SW480 (cell line): ENCODE measurements around the gene AOPEP.

Experiments used
- DNase-seq: peaks from one replicate; pipeline ENCODE4 v3.0.0-alpha.2; 2016; ENCODE audit warnings: low spot score

AOPEP gene, protein sequence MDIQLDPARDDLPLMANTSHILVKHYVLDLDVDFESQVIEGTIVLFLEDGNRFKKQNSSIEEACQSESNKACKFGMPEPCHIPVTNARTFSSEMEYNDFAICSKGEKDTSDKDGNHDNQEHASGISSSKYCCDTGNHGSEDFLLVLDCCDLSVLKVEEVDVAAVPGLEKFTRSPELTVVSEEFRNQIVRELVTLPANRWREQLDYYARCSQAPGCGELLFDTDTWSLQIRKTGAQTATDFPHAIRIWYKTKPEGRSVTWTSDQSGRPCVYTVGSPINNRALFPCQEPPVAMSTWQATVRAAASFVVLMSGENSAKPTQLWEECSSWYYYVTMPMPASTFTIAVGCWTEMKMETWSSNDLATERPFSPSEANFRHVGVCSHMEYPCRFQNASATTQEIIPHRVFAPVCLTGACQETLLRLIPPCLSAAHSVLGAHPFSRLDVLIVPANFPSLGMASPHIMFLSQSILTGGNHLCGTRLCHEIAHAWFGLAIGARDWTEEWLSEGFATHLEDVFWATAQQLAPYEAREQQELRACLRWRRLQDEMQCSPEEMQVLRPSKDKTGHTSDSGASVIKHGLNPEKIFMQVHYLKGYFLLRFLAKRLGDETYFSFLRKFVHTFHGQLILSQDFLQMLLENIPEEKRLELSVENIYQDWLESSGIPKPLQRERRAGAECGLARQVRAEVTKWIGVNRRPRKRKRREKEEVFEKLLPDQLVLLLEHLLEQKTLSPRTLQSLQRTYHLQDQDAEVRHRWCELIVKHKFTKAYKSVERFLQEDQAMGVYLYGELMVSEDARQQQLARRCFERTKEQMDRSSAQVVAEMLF

DNA sequence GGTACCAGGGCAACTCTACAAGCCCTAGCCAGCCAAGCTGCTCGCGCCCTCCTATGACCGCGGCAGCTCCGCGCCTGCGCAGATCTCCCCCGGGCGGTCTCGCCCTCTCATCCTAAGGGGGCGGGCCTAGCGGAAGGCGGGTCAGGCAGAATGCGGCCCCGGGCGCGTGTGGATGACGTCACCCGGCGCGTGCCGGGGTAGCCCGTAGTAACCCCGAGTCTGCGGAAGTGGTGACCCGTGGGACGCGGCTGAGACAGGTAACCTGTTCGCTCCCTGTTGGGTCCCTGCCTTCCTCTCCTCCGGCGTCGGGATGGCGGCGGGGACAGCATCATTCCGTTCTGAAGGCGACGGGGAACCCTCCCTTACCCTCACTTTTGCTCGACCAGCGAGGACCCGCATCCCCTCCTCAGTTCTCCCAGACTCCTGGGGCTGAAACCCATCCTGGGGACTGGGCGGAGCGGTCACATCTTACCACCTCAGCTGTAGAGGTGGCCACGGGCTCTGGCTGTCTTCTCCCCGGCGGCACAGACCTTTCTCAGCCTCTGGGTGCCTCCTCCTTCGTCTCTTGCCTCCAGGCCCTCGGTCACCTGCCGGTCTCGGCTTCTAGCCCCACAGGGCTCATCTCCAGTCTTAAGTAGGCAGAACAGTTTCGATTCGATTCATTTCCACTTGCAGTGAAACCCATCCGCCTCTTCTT, at the start of gene AOPEP:
TSS of gene AOPEP (plus strand) at position 205 of the 697 bp plus-strand sequence. CDS start 33,085 bp downstream, outside the sequence.
- DNase-seq: peak; percentile 96

DNA sequence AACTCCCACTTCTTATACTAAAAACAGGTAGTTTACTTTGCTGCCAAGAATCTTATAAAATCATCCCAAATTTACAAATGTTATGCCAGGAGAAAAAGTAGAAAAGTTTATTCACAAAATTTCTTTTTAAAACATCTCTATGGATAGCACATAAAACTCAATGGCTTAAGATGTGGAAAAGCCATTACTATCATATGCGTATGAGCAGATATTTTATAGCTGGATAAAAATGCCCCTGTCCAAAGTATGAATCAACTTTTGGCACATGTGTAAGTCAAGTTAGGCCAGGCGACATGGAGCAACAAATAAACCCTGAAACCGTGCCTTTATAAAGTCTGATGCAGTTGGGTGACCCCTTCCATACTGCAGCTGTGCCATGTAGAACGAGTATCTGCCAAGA, 48.6 kb upstream of the AOPEP start:
- DNase-seq: no peak

DNA sequence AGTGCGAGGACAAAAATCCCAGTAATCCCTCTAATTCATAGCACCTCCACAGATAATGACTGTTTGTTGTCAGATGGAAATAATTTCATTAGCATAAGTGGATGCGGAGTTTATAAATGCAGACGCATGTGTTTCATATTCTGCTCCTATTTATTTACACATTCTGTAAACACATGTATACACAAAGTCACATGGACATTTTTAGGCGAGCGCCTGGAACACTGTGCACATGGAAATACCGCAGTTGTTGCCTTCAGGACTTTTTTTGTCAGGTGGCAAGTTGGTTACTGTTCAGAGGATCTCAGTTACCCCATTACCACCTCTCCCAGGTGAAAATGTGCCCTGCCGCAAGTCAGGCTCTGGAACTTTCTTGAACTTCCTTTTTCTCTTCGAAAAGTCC, 46.9 kb upstream of the AOPEP start:
- no peak for DNase-seq

DNA sequence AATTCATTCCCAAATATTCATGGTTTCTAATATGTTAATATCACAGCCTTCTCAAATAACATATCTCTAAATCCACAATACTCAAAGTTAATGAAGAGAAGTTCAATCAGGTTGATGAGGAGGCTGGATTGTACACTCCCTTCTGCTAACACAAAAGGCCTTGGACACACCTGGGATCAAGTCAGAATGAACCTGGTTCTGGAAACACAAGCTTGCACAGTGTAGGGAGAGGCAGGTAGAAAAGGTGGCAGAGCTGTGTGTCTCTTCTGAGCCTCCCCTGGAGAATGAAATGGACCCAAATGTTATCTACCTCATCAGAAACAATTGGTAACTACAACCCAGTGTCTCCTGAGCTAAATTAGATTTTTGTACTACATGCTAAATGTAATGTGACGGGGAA, 46.5 kb upstream of the AOPEP start:
- no peak for DNase-seq

DNA sequence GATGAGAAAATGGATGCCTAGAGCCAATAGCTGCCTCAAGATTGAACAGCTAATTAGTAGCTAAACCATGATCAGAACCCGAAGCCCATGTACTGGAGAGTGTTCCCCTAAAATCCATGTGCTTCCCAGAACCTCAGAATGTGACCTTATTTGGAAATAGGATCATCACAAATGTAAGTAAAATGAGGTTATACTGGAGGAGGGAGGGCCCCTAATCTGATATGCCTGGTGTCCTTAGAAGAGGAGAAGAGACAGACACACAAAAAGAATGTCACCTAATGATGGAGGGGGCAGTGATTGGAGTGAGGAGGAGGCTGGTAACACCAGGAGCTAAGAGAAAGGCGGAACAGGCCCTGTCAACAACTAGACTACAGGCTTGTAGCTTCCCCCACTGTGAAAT, 45.9 kb upstream of the AOPEP start:
- no peak for DNase-seq

GRCh38 chr9:94681508-94681907, 45.0 kb upstream of the AOPEP start:
- DNase-seq: peak; percentile 70

- no peak for DNase-seq
Observed at GRCh38 chr9:94685359-94685758, 41.1 kb upstream of the AOPEP start.

GRCh38 chr9:94687451-94687850, 39.0 kb upstream of the AOPEP start:
- DNase-seq: no peak

GRCh38 chr9:94690344-94690743, 36.2 kb upstream of the AOPEP start:
- no peak for DNase-seq

GRCh38 chr9:94692601-94693000, 33.9 kb upstream of the AOPEP start:
- peak; percentile 83 for DNase-seq

DNA sequence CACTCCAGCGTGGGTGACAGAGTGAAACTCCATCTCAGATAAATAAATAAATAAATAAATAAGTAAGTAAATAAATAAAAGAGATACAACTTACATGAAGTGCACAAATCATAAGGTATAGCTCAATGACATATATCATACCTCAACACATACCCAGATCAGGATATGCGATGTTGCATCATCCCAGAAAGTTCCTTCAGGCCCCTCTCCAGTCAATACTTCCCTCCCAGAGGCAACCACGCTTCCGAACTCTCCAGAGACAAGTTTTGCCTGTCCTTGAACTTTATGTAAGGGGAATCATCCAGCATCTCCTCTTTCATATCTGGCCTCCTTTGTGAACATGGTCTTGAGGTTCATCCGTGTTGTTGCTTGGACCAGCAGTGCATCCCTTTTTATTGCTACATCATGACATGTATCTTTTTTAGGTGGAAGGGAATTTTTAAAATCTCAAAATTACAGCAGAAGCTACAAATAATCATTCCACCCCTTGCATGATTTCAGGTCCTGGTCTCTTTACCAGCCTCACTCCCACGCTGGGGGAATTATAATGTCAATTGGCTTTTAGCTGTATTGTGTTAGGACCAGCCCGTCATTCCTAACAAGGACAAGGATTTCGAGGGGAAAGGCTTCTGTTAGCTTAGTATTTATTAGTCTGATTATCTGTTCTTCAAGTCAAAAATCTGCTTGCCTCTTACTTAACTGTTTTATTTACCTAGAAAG, 32.9 kb upstream of the AOPEP start:
- DNase-seq: no peak

- DNase-seq: no peak
Observed at GRCh38 chr9:94696545-94696944, 30.0 kb upstream of the AOPEP start.

DNA sequence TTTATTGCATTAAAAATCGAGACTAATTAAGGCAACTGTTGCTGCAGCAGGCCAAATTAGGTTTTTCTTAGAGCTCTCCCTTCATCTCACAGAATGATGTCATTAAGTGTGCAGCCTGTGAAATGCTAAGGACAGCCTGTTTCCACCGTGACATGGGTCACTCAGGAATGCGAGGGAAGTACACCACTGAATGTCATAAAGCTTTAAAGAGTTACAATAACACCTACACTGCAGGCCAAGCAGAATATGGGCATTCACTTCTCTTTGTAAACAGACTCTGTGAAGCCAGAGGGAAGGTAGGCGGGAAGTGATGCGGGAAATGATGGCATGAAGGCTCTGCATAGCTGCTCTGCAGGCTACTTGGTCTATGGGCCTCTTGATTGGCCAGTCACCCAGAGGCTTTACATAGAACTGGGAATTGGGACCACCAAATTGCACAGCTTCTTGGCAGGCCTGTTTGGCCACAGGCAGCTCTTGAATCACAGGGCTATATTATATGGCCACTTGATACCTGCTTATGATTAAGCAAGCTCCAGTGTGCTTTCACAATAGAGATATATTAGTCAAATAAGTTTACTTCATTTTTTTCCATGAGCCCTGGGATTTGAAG, 28.4 kb upstream of the AOPEP start:
- peak; percentile 94 for DNase-seq

GRCh38 chr9:94699715-94700373, 26.7 kb upstream of the AOPEP start:
- DNase-seq: no peak

DNA sequence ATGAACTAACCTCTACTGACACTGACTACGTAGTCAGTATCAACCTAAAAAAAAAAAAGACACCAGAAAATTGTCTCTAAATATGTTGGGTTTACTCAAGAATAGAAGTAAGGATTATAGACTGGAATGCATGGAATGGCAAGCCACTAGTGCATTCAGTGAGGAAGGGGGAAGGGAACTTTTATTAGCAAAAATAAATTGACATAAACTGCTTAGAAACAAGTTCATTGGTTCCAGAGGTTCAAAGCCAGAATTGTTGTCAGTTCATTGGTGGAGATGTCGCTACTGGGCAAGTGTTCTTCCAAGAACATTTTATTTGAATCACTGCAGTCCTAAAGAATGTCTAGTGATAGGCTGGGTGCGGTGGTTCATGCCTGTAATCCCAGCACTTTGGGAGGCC, 26.1 kb upstream of the AOPEP start:
- DNase-seq: no peak

DNA sequence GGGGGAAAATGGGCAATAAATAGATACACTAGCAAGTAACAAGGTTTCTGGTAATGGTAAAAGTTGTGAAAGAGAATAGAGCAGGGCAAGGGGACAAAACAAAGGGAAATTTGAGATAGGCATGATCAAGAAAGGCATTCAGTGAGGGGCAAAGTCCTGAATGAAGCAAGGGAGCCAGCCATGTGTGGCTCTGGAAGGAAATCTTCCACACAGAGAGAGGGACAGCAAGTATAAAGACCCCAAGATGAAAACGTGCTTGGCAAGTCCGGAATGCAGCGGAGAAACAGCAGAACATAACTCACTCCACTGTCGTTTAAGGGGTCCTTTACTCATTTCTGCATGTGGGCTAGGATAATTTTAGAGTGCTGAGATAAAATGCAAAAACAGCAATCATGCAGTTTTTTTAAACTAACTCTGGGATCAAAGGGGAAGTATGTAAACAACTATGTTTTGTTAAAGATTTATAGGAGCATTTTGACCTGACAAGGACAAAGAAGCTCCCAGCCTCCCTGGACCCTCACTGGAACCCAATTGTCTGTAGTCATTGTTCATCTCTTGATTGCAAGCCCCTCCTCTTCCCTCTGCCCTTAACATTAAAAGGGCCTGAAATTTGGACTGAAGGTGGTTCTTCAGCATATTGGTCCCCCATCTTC, 22.9 kb upstream of the AOPEP start:
- DNase-seq: no peak

- no peak for DNase-seq
Observed at GRCh38 chr9:94705162-94705702, 21.3 kb upstream of the AOPEP start.

DNA sequence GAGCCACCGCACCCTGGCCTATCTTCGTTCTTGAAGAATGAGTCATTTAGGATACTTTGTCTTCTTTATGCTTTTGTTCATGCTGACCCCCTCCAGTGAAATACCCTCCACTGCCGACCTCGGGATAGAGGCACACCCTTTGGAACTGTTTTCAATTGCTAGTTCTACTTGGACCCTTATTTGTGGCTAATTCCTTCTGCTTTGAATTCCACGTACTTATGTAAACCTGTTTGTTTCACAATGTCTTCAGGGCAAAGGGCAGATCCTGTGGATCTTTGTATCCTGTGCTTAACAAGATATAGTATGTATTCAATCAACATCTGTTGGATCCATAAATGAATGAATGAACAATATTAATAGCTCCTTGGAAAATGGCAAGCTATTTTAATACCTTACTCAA, 19.6 kb upstream of the AOPEP start:
- DNase-seq: no peak

DNA sequence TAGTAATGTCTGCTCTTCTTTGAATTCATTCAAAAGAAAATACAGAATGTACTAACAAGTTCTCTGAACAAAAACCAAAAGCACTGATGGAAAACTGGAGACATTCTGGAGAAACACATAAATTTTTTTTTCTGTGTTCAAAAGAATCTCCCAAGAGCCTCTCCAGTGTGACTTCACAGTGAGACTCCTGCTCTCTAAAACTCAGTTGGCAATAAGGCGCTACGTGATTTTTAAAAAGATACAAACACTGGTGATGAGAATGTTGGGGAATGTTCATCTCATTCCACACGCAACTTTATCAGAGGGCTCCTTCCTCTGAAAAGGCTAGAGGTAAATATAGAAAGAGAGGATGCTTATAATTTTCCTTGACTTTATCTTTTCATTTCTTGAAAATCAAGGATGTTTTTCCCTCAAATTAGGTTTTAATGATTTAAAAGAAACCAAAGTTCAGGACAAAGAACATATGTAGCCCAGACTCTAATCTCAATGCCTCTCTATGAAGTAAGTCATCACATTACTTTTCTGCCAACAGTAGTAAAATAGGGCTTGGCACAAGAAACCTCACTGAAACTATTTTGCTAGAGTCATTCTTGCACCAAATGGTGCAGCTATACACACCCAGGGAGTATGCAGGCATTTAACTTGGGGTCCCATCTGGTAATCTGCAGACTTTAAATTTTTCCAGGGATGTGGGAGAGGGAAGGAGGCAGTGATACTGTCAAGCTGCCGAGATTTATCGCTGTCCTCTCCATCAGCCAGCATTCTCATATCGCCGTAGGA, 12.9 kb upstream of the AOPEP start:
- no peak for DNase-seq
